Activated naive CD4-positive, alpha-beta T cell treated with anti-CD3 and anti-CD28 coated beads, Interleukin-2, amount 50 U/mL, for 72 hours (primary cell): ENCODE results near the gene FZD4. TPM values are rescaled to one million over a fixed set of nuclear protein-coding genes. Genes with fewer than 3 reads are reported as not detected.

Source experiments
- ATAC-seq, 2 donors: fragments of 150-1000 bp; cut with Tn5 transposase; 2 replicates each; pipeline ENCODE4 v1.10.0; 2021; ENCODE audit warnings: mild to moderate bottlenecking in 2 of 2, moderate library complexity in 2 of 2
- DNase-seq, 2 donors: peaks; one replicate each; pipeline ENCODE4 v3.0.0; 2021 to 2022; ENCODE audit warnings: low spot score in 2 of 2
- H3K27ac Mint-ChIP-seq, 2 donors: one replicate each; pipeline ENCODE4 v1.8.0; 2022; ENCODE audit warnings: mild to moderate bottlenecking in 2 of 2, mixed read lengths in 2 of 2
- H3K36me3 Mint-ChIP-seq, 2 donors: one replicate each; pipeline ENCODE4 v1.8.0; 2022; ENCODE audit warnings: mixed read lengths in 2 of 2
- H3K9me3 Mint-ChIP-seq, 2 donors: one replicate each; pipeline ENCODE4 v1.8.0; 2022; ENCODE audit warnings: mixed read lengths in 2 of 2
- total RNA-seq, 2 donors: library from RNA; stranded (reverse); gene quantifications; one replicate each; pipeline ENCODE4 v1.2.3, GENCODE V29; 2022

FZD4 gene
- total RNA-seq, 2 donors from 2014 or later = 0.05 to 0.16 TPM

GRCh38 chr11:86902345-86902744, 52.9 kb downstream of the FZD4 start:
- no peaks in the 10 kb centered on the region for H3K36me3 Mint-ChIP-seq
- ATAC-seq (no peak), DNase-seq (no peak)
- no peak overlapping the region for H3K27ac Mint-ChIP-seq
- no peaks in the 10 kb centered on the region for H3K9me3 Mint-ChIP-seq

GRCh38 chr11:86901599-86901998, 53.6 kb downstream of the FZD4 start:
- no peaks in the 10 kb centered on the region for H3K9me3 Mint-ChIP-seq
- H3K27ac Mint-ChIP-seq = no peak overlapping the region
- ATAC-seq (no peak), DNase-seq (no peak)
- no peaks in the 10 kb centered on the region for H3K36me3 Mint-ChIP-seq

- no peak for ATAC-seq
- no peaks in the 10 kb centered on the region for H3K36me3 Mint-ChIP-seq
- no peaks in the 10 kb centered on the region for H3K9me3 Mint-ChIP-seq
These were observed 55.0 kb downstream of the FZD4 start for GRCh38 chr11:86900162-86900561.

GRCh38 chr11:86898689-86899088, 56.5 kb downstream of the FZD4 start:
- no peak overlapping the region for H3K27ac Mint-ChIP-seq
- no peaks in the 10 kb centered on the region for H3K36me3 Mint-ChIP-seq
- no peaks in the 10 kb centered on the region for H3K9me3 Mint-ChIP-seq
- DNase-seq = no peak
- no peak for ATAC-seq

More at GRCh38 chr11:86900162-86900561, 55.0 kb downstream of the FZD4 start:
- H3K27ac Mint-ChIP-seq = no peak overlapping the region
- no peak for DNase-seq

GRCh38 chr11:86896441-86896841, 58.8 kb downstream of the FZD4 start:
- Mint-ChIP-seq H3K27ac (no peak overlapping the region), H3K36me3 (no peaks in the 10 kb centered on the region), H3K9me3 (no peaks in the 10 kb centered on the region)
- ATAC-seq (no peak), DNase-seq (no peak)

Other genes starting within 250 kb of the FZD4 start
- gene PRSS23, start 154.9 kb downstream of the FZD4 start, total RNA-seq = 1 to 10 TPM; 1.6 to 2.0 TPM
- gene TMEM135, start 82.5 kb upstream of the FZD4 start, total RNA-seq = 10 to 100 TPM; 14.3 to 24.0 TPM